ENCODE results near the gene SETDB2. TPM values are rescaled to one million over a fixed set of nuclear protein-coding genes. Genes with fewer than 3 reads are reported as not detected.

The SETDB2 gene
- total and polyA plus RNA-seq, 2 of the 13 experiments (the other 11 are each of a cell fraction or from before 2014, with no cell fraction given), result 8.1 to 8.7 TPM

GRCh38 chr13:49516467-49516866 lies 72.4 kb downstream of the SETDB2 start:
- in situ Hi-C loops (cut with HindIII; ENCODE audit: extremely low pct_ligation_motif_present, low pct_unique_long_range_greater_than_20kb) (no loop called here), intact Hi-C loops (cut with micrococcal nuclease; ENCODE audit: unreplicated experiment) (loop anchor here (2.0 kb wide), 1 partner anchor 90 kb away; no protein-coding TSS in a partner anchor)
- no peak for ATAC-seq
- H4K20me1 ChIP-seq (ENCODE audit: insufficient read depth, low read length), result no peaks in the 10 kb centered on the region
- TF ChIP-seq ZNF362 (CRISPR knock-in tag; IDR thresholded peaks at IDR 0.05; ENCODE audit: borderline replicate concordance), result no peak
- no peak for TF ChIP-seq RARA (CRISPR knock-in tag; IDR thresholded peaks at IDR 0.05)
- TF ChIP-seq TOPORS (CRISPR knock-in tag; IDR thresholded peaks at IDR 0.05), result no peak
- TF ChIP-seq ZNF33A (CRISPR knock-in tag; IDR thresholded peaks at IDR 0.05; ENCODE audit: borderline replicate concordance), result no peak
- TF ChIP-seq STAT5B (CRISPR knock-in tag; IDR thresholded peaks at IDR 0.05), result no peak
- TF ChIP-seq USF2 (IDR thresholded peaks at IDR 0.05; ENCODE audit: low read depth, low read length), result no peak
- no peak for TF ChIP-seq USF2 (CRISPR knock-in tag; IDR thresholded peaks at IDR 0.05; ENCODE audit: borderline replicate concordance)
- no peak for TF ChIP-seq BRCA1 (CRISPR knock-in tag; IDR thresholded peaks at IDR 0.05)
- no peak for TF ChIP-seq ZNF709 (CRISPR knock-in tag; IDR thresholded peaks at IDR 0.05)
- H3K79me2 ChIP-seq (ENCODE audit: insufficient read depth, low read length), result no peaks in the 10 kb centered on the region
- no peak overlapping the region for H3K4me2 ChIP-seq (ENCODE audit: low read depth, low read length)
- no peak overlapping the region for H3K4me3 ChIP-seq (replicated peaks in 1 of 3; ENCODE audit: insufficient read depth in 1 of 3, low read depth in 2 of 3, low read length in 3 of 3)
- H3K36me3 ChIP-seq (replicated peaks in 1 of 2; ENCODE audit: control insufficient read depth in 1 of 2, insufficient read depth in 2 of 2, low read length in 2 of 2), result peaks cover 3 to 12% of the 10 kb centered on the region in 2 experiments; a peak in 4 of 5 replicates
- WGBS (ENCODE audit: low lambda C conversion rate), result 94% methylated on average over 5 of the region's 5 CpGs
- no peaks in the 10 kb centered on the region for H3K9me3 ChIP-seq (ENCODE audit: low read length)
- no peak overlapping the region for H3K27ac ChIP-seq (ENCODE audit: extremely low read length, insufficient read depth, low read length)
- no TSS peak for BruUV-seq (replicated peaks)
- CTCF ChIA-PET (ENCODE audit: low intra/inter-chr PET ratio, low total read pairs), result interaction anchor here (2.1 kb wide), 1 partner anchor 95 kb away, joined by 18 read pairs; no protein-coding TSS in a partner anchor
- peaks cover 10% of the 10 kb centered on the region for H3K4me1 ChIP-seq (ENCODE audit: insufficient read depth, low read length)
- H2AFZ ChIP-seq (ENCODE audit: low read length), result no peak overlapping the region
- DNase-seq (ENCODE audit: low spot score), result no peak
- FAIRE-seq, result no peak
- H3K9ac ChIP-seq (ENCODE audit: insufficient read depth, low read depth, low read length), result no peak overlapping the region
- POLR2A ChIA-PET, result no interaction called here
- H3K27me3 ChIP-seq (ENCODE audit: control insufficient read depth in 1 of 2, insufficient read depth in 2 of 2, low read length in 2 of 2), result no peaks in the 10 kb centered on the region
